ENCODE results near the gene CD58. TPM values are rescaled to one million over a fixed set of nuclear protein-coding genes. Genes with fewer than 3 reads are reported as not detected.

Gene CD58
- total RNA-seq, 1 donor = 23.5 TPM

DNA sequence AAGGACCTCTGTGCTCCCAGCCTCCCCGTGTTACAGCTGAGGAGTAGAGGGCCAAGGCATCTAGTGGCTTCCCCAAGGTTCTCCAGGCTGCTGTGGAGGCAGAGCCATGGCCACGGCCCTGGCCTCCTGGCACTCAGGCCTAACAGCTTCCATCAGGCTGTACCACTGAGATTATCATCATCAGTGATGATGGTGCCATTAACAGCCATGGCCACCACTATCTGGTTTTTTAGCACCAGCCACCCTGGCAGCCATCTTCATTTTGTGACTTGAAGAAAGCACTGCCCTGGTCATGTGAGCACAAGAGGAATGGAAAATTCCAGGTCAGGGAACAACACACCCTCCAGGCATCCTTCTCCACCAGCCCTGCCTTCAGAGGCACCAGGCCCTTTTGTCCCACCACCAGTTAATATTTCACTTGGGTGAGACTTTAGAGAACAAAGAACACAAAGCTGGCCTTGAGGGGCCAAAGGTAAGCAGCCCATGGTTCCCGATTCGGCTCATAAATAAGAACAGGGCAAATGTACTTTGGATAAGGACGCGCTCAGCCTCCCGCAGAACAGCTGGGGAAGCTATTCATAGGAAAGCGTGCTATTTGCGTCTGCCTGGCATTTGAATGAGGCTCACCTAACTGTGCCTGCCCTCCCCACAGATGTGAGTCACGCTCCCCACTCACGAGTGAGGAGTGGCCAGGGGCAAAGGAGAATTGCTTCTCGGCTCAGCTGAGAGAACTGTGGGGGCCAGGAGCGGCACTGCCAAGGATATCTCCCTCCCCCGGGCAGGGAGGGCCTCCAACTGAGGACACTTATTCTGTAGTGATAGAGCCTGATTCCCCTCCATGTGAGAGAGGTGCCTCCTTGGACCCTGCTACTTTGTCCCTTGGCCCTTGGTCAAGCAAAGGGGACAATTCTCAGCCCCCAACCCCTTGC, 95.6 kb downstream of the CD58 start:
- Histone ChIP-seq H3K4me2 (ENCODE audit: insufficient read depth, low read length) (no peak overlapping the region), H3K4me1 (ENCODE audit: insufficient read depth, low read length) (no peaks in the 10 kb centered on the region), H3K79me2 (ENCODE audit: insufficient read depth, low read length) (no peaks in the 10 kb centered on the region), H4K20me1 (ENCODE audit: insufficient read depth, low read length) (no peaks in the 10 kb centered on the region), H2AFZ (ENCODE audit: low read length) (no peak overlapping the region), H3K27me3 (ENCODE audit: insufficient read depth, low read length) (peaks cover 8% of the 10 kb centered on the region), H3K4me3 (ENCODE audit: insufficient read depth, low read length) (no peak overlapping the region), H3K27ac (ENCODE audit: low read depth, low read length) (no peak overlapping the region), H3K36me3 (ENCODE audit: insufficient read depth, low read length) (no peaks in the 10 kb centered on the region), H3K9me3 (ENCODE audit: low read depth, low read length) (no peaks in the 10 kb centered on the region)
- TF ChIP-seq, protein P1, sequence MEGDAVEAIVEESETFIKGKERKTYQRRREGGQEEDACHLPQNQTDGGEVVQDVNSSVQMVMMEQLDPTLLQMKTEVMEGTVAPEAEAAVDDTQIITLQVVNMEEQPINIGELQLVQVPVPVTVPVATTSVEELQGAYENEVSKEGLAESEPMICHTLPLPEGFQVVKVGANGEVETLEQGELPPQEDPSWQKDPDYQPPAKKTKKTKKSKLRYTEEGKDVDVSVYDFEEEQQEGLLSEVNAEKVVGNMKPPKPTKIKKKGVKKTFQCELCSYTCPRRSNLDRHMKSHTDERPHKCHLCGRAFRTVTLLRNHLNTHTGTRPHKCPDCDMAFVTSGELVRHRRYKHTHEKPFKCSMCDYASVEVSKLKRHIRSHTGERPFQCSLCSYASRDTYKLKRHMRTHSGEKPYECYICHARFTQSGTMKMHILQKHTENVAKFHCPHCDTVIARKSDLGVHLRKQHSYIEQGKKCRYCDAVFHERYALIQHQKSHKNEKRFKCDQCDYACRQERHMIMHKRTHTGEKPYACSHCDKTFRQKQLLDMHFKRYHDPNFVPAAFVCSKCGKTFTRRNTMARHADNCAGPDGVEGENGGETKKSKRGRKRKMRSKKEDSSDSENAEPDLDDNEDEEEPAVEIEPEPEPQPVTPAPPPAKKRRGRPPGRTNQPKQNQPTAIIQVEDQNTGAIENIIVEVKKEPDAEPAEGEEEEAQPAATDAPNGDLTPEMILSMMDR (IDR thresholded peaks at IDR 0.05; ENCODE audit: extremely low read depth, low read depth, low read length) = no peak
- no peak for DNase-seq (ENCODE audit: insufficient read length, low spot score, missing footprints)

DNA sequence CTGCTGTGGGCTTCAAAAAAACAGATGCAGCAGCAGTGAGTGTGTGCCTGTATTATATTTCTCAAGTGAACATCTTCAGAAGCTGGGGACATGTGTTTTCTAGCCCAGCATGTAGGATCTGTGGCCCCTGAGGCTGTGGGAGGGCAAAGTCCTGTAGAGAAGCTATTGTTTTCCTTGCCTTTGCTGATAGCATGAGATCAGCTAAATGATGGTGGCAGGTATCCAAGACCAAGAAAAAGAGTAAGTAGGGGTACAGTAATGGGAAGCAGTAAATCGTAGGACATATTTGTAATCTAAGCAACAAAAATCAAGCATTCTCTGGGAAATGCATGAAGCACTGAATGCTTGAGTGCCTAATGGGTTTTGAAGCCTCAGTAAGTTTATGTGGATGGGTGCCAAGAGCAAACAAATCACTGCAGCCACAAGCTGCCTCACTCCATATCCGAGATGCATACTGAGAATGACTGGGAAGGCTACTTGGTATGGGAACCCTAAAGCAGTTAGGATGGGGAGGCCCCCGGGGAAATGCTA, 98.3 kb downstream of the CD58 start:
- TF ChIP-seq, protein P1 (IDR thresholded peaks at IDR 0.05; ENCODE audit: extremely low read depth, low read depth, low read length) = no peak
- Histone ChIP-seq H3K79me2 (ENCODE audit: insufficient read depth, low read length) (no peaks in the 10 kb centered on the region), H3K36me3 (ENCODE audit: insufficient read depth, low read length) (no peaks in the 10 kb centered on the region), H3K4me2 (ENCODE audit: insufficient read depth, low read length) (no peak overlapping the region), H3K27me3 (ENCODE audit: insufficient read depth, low read length) (peaks cover 4% of the 10 kb centered on the region), H4K20me1 (ENCODE audit: insufficient read depth, low read length) (no peaks in the 10 kb centered on the region), H3K27ac (ENCODE audit: low read depth, low read length) (no peak overlapping the region), H3K4me3 (ENCODE audit: insufficient read depth, low read length) (no peak overlapping the region), H2AFZ (ENCODE audit: low read length) (no peak overlapping the region), H3K4me1 (ENCODE audit: insufficient read depth, low read length) (no peaks in the 10 kb centered on the region), H3K9me3 (ENCODE audit: low read depth, low read length) (no peaks in the 10 kb centered on the region)
- no peak for DNase-seq (ENCODE audit: insufficient read length, low spot score, missing footprints)

DNA sequence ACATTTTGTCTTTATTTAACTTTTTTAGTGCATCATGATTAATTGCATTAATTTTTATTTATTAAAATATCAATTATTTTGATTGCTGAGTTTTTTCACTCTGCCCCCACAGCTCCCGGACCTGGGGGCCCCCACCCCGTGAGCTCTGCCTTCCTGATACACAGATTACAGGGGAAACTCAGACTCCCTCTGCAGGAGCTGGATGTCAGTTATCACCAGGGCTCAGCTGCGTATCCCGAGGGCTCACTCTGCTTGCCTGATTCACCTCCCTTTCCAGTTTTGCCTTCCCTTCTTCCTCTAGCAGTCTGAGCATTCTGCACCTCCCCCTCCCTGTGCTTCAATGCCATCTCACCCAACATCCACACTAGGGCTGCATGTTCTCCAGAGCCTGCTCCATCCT, 99.6 kb downstream of the CD58 start:
- no peak overlapping the region for H3K27ac ChIP-seq (ENCODE audit: low read depth, low read length)
- no peaks in the 10 kb centered on the region for H3K36me3 ChIP-seq (ENCODE audit: insufficient read depth, low read length)
- no peak overlapping the region for H3K4me3 ChIP-seq (ENCODE audit: insufficient read depth, low read length)
- H4K20me1 ChIP-seq (ENCODE audit: insufficient read depth, low read length) = no peaks in the 10 kb centered on the region
- no peaks in the 10 kb centered on the region for H3K79me2 ChIP-seq (ENCODE audit: insufficient read depth, low read length)
- TF ChIP-seq, protein P1 (IDR thresholded peaks at IDR 0.05; ENCODE audit: extremely low read depth, low read depth, low read length) = no peak
- peaks cover 2% of the 10 kb centered on the region for H3K27me3 ChIP-seq (ENCODE audit: insufficient read depth, low read length)
- no peak for DNase-seq (ENCODE audit: insufficient read length, low spot score, missing footprints)
- H3K4me1 ChIP-seq (ENCODE audit: insufficient read depth, low read length) = no peaks in the 10 kb centered on the region
- H3K4me2 ChIP-seq (ENCODE audit: insufficient read depth, low read length) = no peak overlapping the region
- H2AFZ ChIP-seq (ENCODE audit: low read length) = no peak overlapping the region
- no peaks in the 10 kb centered on the region for H3K9me3 ChIP-seq (ENCODE audit: low read depth, low read length)

DNA sequence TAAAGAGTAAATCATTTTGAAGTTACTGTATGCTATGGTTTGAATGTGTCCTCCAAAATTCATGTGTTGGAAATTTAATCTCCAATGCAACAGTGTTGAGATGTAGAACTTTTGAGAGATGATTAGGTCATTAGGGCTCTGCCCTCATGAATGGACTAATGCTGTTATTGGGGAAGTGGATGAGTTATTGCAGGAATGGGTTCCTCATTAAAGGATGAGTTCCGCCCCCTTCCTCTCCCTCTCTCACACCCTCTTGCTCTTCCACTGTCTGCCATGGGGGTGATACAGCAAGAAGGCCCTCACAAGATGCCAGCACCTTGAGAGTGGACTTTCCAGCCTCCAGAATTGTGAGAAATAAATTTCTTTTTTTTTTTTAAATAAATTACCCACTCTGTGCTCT, 100.2 kb downstream of the CD58 start:
- H3K9me3 ChIP-seq (ENCODE audit: low read depth, low read length) = no peaks in the 10 kb centered on the region
- no peaks in the 10 kb centered on the region for H3K36me3 ChIP-seq (ENCODE audit: insufficient read depth, low read length)
- DNase-seq (ENCODE audit: insufficient read length, low spot score, missing footprints) = no peak
- H3K27ac ChIP-seq (ENCODE audit: low read depth, low read length) = no peak overlapping the region
- no peaks in the 10 kb centered on the region for H3K79me2 ChIP-seq (ENCODE audit: insufficient read depth, low read length)
- no peaks in the 10 kb centered on the region for H4K20me1 ChIP-seq (ENCODE audit: insufficient read depth, low read length)
- no peak overlapping the region for H3K4me2 ChIP-seq (ENCODE audit: insufficient read depth, low read length)
- H3K4me3 ChIP-seq (ENCODE audit: insufficient read depth, low read length) = no peak overlapping the region
- H3K27me3 ChIP-seq (ENCODE audit: insufficient read depth, low read length) = peaks cover 2% of the 10 kb centered on the region
- TF ChIP-seq, protein P1 (IDR thresholded peaks at IDR 0.05; ENCODE audit: extremely low read depth, low read depth, low read length) = no peak
- no peak overlapping the region for H2AFZ ChIP-seq (ENCODE audit: low read length)
- no peaks in the 10 kb centered on the region for H3K4me1 ChIP-seq (ENCODE audit: insufficient read depth, low read length)

All from osteoblast (primary cell).